Gastrocnemius medialis (tissue), 4 donors: ENCODE results near the gene ASIC2. TPM values are rescaled to one million over a fixed set of nuclear protein-coding genes. Genes with fewer than 3 reads are reported as not detected.
"Not testable (repeated sequence)": the region's sequence is repeated elsewhere in the genome, so short reads cannot be mapped to it uniquely, and the experiment has no call there.

Experiments used
- ATAC-seq, 2 donors: fragments of 150-250 bp; one replicate each; pipeline ENCODE4 v1.9.1; 2016
- DNase-seq, 2 donors: peaks; one replicate each; pipeline ENCODE4 v3.0.0-alpha.2; 2019
- H3K27ac ChIP-seq, 4 donors: fragments of 200-600 bp; sonication (generic); 1 replicate in 1 of 4; 2 replicates in 3 of 4; pipeline ENCODE4 v1.5.1; 2016 to 2018; ENCODE audit warnings: mild to moderate bottlenecking in 2 of 4, moderate library complexity in 1 of 4
- H3K27me3 ChIP-seq, 3 donors: fragments of 200-600 bp; sonication (generic) in 2 of 3; 1 replicate in 1 of 3; 2 replicates in 2 of 3; pipeline versions ENCODE4 v1.5.1 to v1.6.0; 2016 to 2019; ENCODE audit warnings: mild to moderate bottlenecking in 1 of 3, moderate library complexity in 1 of 3
- H3K36me3 ChIP-seq, 2 donors: fragments of 200-600 bp; sonication (generic) in 1 of 2; one replicate each; pipeline ENCODE4 v1.5.1; 2017 to 2018
- H3K4me1 ChIP-seq, 2 donors: fragments of 200-600 bp; sonication (generic) in 1 of 2; one replicate each; pipeline ENCODE4 v1.5.1; 2016 to 2017; ENCODE audit warnings: mild to moderate bottlenecking in 2 of 2
- H3K4me3 ChIP-seq, 4 donors: fragments of 200-600 bp; sonication (generic) in 3 of 4; 1 replicate in 1 of 4; 2 replicates in 3 of 4; pipeline ENCODE4 v1.5.1; 2016 to 2019; ENCODE audit warnings: mild to moderate bottlenecking in 2 of 4
- H3K9me3 ChIP-seq, 3 donors: fragments of 200-600 bp; sonication (generic) in 2 of 3; 1 replicate in 1 of 3; 2 replicates in 2 of 3; pipeline ENCODE4 v1.5.1; 2016 to 2019
- POLR2A ChIP-seq, 2 donors: fragments of 450-650 bp; IDR thresholded peaks; one replicate each; pipeline ENCODE4 v1.6.1; 2017; ENCODE audit warnings: antibody characterized with exemption in 2 of 2, mild to moderate bottlenecking in 2 of 2, moderate library complexity in 2 of 2
- in situ Hi-C, 4 donors: fragments of 200-750 bp; cut with MboI; loops; one replicate each; pipeline versions ENCODE4 v1.15.0 to v1.8.0; 2017; ENCODE audit warnings: low sequenced_read_pairs in 4 of 4
- intact Hi-C: fragments of 100-400 bp; cut with DNase I; formaldehyde crosslinking; loops from one replicate; pipeline ENCODE4 v1.15.1; 2023; ENCODE audit warnings: low total_unique reads
- total RNA-seq, 4 donors: library from RNA; depleted of rRNA; stranded (reverse); fragments of >200 nt; gene quantifications; one replicate each; pipeline versions ENCODE4 v1.1.0 to v1.2.3, GENCODE V29; 2016
- TF ChIP-seq, protein P1 (sequence below), 5 experiments: fragments of 450-650 bp in 3 of 5; fragments of 200-600 bp in 2 of 5; sonication (generic) in 2 of 5; IDR thresholded peaks in 4 of 5; conservative IDR thresholded peaks in 1 of 5; 1 replicate in 4 of 5; 2 replicates in 1 of 5; pipeline ENCODE4 v1.5.1; 2016 to 2019; ENCODE audit warnings: antibody characterized with exemption in 5 of 5, mild to moderate bottlenecking in 3 of 5, moderate library complexity in 3 of 5

ASIC2 gene
- total RNA-seq, 4 donors from 2014 or later: not detected

- H3K9me3 ChIP-seq: no peaks in the 10 kb centered on the region
- H3K36me3 ChIP-seq: no peaks in the 10 kb centered on the region
- DNase-seq: no peak
- H3K4me1 ChIP-seq: no peaks in the 10 kb centered on the region
- TF ChIP-seq, protein P1, sequence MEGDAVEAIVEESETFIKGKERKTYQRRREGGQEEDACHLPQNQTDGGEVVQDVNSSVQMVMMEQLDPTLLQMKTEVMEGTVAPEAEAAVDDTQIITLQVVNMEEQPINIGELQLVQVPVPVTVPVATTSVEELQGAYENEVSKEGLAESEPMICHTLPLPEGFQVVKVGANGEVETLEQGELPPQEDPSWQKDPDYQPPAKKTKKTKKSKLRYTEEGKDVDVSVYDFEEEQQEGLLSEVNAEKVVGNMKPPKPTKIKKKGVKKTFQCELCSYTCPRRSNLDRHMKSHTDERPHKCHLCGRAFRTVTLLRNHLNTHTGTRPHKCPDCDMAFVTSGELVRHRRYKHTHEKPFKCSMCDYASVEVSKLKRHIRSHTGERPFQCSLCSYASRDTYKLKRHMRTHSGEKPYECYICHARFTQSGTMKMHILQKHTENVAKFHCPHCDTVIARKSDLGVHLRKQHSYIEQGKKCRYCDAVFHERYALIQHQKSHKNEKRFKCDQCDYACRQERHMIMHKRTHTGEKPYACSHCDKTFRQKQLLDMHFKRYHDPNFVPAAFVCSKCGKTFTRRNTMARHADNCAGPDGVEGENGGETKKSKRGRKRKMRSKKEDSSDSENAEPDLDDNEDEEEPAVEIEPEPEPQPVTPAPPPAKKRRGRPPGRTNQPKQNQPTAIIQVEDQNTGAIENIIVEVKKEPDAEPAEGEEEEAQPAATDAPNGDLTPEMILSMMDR (IDR thresholded peaks at IDR 0.05 in 4 of 5, conservative IDR thresholded peaks at IDR 0.05 in 1 of 5): no peak
- TF ChIP-seq POLR2A (IDR thresholded peaks at IDR 0.05): no peak
- no peaks in the 10 kb centered on the region for H3K27me3 ChIP-seq
- no peak for ATAC-seq
- intact Hi-C loops (no loop called here), in situ Hi-C loops (no loop called here)
- no peak overlapping the region for H3K4me3 ChIP-seq
- H3K27ac ChIP-seq: no peak overlapping the region
These were observed 304.5 kb downstream of the ASIC2 start for GRCh38 chr17:32988481-32989101.

DNA sequence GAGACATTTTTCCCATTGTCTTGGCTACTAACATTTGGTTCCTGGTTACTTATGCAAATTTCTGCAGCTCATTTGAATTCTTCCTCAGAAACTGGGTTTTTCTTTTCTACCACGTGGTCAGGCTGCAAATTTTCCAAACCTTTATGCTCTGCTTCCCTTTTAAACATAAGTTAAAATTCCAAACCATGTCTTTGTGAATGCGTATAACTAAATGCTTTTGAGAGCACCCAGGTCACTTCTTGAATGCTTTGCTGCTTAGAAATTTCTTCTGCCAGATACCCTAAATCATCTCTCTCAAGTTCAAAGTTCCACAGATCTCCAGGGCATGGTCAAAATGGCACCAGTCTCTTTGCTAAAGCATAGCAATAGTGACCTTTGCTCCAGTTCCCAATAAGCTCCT is 305.2 kb downstream of the ASIC2 start:
- DNase-seq, in situ Hi-C loops, H3K27ac ChIP-seq, H3K4me1 ChIP-seq, H3K27me3 ChIP-seq, ATAC-seq, H3K9me3 ChIP-seq, intact Hi-C loops, H3K4me3 ChIP-seq, H3K36me3 ChIP-seq: not testable (repeated sequence)

DNA sequence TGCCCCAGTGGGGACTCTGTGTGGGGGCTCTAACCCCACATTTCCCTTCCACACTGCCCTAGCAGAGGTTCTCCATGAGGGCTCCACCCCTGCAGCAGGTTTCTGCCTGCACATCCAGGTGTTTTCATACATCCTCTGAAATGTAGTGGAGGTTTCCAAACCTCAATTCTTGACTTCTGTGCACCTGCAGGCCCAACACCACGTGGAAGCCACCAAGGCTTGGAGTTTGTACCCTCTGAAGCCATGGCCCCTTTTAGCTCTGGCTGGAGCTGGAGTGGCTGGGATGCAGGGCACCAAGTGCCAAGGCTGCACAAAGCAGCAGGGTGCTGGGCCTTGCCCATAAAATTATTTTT is 305.7 kb downstream of the ASIC2 start:
- ATAC-seq, H3K27ac ChIP-seq, H3K4me3 ChIP-seq, in situ Hi-C loops, intact Hi-C loops, H3K4me1 ChIP-seq, H3K9me3 ChIP-seq, H3K36me3 ChIP-seq, H3K27me3 ChIP-seq, DNase-seq: not testable (repeated sequence)

- ATAC-seq (no peak), DNase-seq (no peak)
- no peak overlapping the region for H3K4me3 ChIP-seq
- H3K27me3 ChIP-seq: no peaks in the 10 kb centered on the region
- TF ChIP-seq, protein P1 (IDR thresholded peaks at IDR 0.05 in 4 of 5, conservative IDR thresholded peaks at IDR 0.05 in 1 of 5): no peak
- no peak for TF ChIP-seq POLR2A (IDR thresholded peaks at IDR 0.05)
- no peaks in the 10 kb centered on the region for H3K36me3 ChIP-seq
- no peaks in the 10 kb centered on the region for H3K9me3 ChIP-seq
- intact Hi-C loops (no loop called here), in situ Hi-C loops (no loop called here)
- H3K27ac ChIP-seq: no peak overlapping the region
- H3K4me1 ChIP-seq: no peaks in the 10 kb centered on the region
These were observed 307.9 kb downstream of the ASIC2 start for GRCh38 chr17:32985050-32985756.

DNA sequence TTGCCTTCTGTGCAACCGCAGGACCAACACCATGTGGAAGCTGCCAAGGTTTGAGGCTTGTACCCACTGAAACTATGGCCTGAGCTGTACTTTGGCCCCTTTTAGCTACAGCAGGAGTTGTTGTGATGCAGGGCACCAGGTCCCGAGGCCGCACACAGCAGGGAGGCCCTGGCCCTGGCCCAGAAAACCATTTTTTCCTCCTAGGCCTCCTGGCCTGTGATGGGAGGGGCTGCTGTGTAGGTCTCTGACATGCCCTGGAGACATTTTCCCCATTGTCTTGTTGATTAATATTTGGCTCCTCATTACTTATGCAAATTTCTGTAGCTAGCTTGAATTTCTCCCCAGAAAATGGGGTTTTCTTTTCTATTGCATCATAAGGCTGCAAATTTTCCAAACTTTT is 311.5 kb downstream of the ASIC2 start:
- H3K27ac ChIP-seq, H3K4me3 ChIP-seq, ATAC-seq, DNase-seq, H3K36me3 ChIP-seq, H3K9me3 ChIP-seq, intact Hi-C loops, H3K27me3 ChIP-seq, H3K4me1 ChIP-seq, in situ Hi-C loops: not testable (repeated sequence)

GRCh38 chr17:32980230-32980629 is 312.9 kb downstream of the ASIC2 start:
- in situ Hi-C loops: no loop called here
- intact Hi-C loops: no loop called here
- Histone ChIP-seq H3K27ac (no peak overlapping the region), H3K36me3 (no peaks in the 10 kb centered on the region), H3K4me1 (no peaks in the 10 kb centered on the region), H3K27me3 (no peaks in the 10 kb centered on the region), H3K4me3 (no peak overlapping the region), H3K9me3 (no peaks in the 10 kb centered on the region)
- TF ChIP-seq, protein P1 (IDR thresholded peaks at IDR 0.05 in 4 of 5, conservative IDR thresholded peaks at IDR 0.05 in 1 of 5): no peak
- TF ChIP-seq POLR2A (IDR thresholded peaks at IDR 0.05): no peak
- DNase-seq: no peak
- ATAC-seq: no peak
